ENCODE data around the gene LIN28A. TPM values are rescaled to one million over a fixed set of nuclear protein-coding genes. Genes with fewer than 3 reads are reported as not detected.

The LIN28A gene
- total RNA-seq, 2 experiments from 2014 or later: not detected

DNA sequence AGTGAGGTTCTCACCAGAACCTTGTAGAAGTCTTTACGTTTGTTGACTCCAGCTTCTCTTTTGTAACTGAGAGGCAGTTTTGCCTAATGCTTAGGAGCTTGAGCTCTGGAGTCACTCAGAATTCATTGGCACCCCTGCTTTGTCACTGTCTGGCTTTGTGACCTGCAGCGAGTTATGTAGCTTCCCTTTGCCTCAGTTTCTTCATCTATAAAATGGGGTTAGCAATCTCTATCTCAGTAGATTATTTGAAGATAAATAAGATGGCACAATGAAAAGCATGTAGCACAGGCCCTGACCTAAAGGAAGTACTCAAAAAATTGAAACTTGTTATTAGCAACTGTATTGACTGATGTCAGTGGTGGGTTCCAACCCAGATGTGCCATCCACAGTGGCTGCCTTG, 29.6 kb downstream of the LIN28A start:
- Mint-ChIP-seq H3K9me3 (no peaks in the 10 kb centered on the region), H3K36me3 (ENCODE audit: low read depth) (peaks cover 71% of the 10 kb centered on the region), H3K27me3 (no peaks in the 10 kb centered on the region), H3K4me3 (no peak overlapping the region), H3K4me1 (ENCODE audit: low read depth) (peaks cover 4% of the 10 kb centered on the region), H3K27ac (no peak overlapping the region)
- Histone ChIP-seq H3K4me3 (ENCODE audit: low read length) (no peak overlapping the region), H3K9me3 (ENCODE audit: control insufficient read depth in 1 of 2, insufficient read depth in 1 of 2, low read length in 2 of 2) (no peaks in the 10 kb centered on the region), H3K36me3 (ENCODE audit: insufficient read depth, low read length) (peaks cover 88% of the 10 kb centered on the region), H3K27me3 (ENCODE audit: control insufficient read depth in 1 of 2, insufficient read depth in 2 of 2, low read length in 2 of 2) (no peaks in the 10 kb centered on the region), H3K4me1 (ENCODE audit: insufficient read depth, low read length) (no peaks in the 10 kb centered on the region), H3K27ac (ENCODE audit: low read depth in 1 of 2, low read length in 2 of 2) (no peak overlapping the region)
- ChIA-PET POLR2A (interaction anchor here (1.0 kb wide), 1 partner anchor 9 kb away, joined by 4 read pairs; no protein-coding TSS in a partner anchor), CTCF (no interaction called here)
- intact Hi-C loops (cut with DNase I, micrococcal nuclease): no loop called here
- no peak for DNase-seq
- ATAC-seq (ENCODE audit: poor library complexity): no peak
- TF ChIP-seq CTCF (IDR thresholded peaks at IDR 0.05): no peak

- CTCF ChIA-PET: interaction anchor here (2.3 kb wide), 1 partner anchor 33 kb away, joined by 5 read pairs; no protein-coding TSS in a partner anchor
- Histone ChIP-seq H3K27me3 (ENCODE audit: control insufficient read depth in 1 of 2, insufficient read depth in 2 of 2, low read length in 2 of 2) (no peaks in the 10 kb centered on the region), H3K4me1 (ENCODE audit: insufficient read depth, low read length) (no peaks in the 10 kb centered on the region), H3K27ac (ENCODE audit: low read depth in 1 of 2, low read length in 2 of 2) (no peak overlapping the region), H3K9me3 (ENCODE audit: control insufficient read depth in 1 of 2, insufficient read depth in 1 of 2, low read length in 2 of 2) (no peaks in the 10 kb centered on the region), H3K4me3 (ENCODE audit: low read length) (no peak overlapping the region), H3K36me3 (ENCODE audit: insufficient read depth, low read length) (peaks cover 56% of the 10 kb centered on the region)
- Mint-ChIP-seq H3K27me3 (no peaks in the 10 kb centered on the region), H3K4me3 (no peak overlapping the region), H3K36me3 (ENCODE audit: low read depth) (peaks cover 77% of the 10 kb centered on the region), H3K9me3 (no peaks in the 10 kb centered on the region), H3K4me1 (ENCODE audit: low read depth) (no peaks in the 10 kb centered on the region), H3K27ac (no peak overlapping the region)
- DNase-seq (no peak), ATAC-seq (ENCODE audit: poor library complexity) (no peak)
- intact Hi-C loops (cut with DNase I, micrococcal nuclease): no loop called here
- POLR2A ChIA-PET: interaction anchor here (0.7 kb wide), 1 partner anchor 20 kb away, joined by 3 read pairs; no protein-coding TSS in a partner anchor
- TF ChIP-seq CTCF (IDR thresholded peaks at IDR 0.05): no peak
These were observed 39.3 kb downstream of the LIN28A start for GRCh38 chr1:26449868-26450267.

GRCh38 chr1:26450908-26451307, 40.3 kb downstream of the LIN28A start:
- peaks cover 81% of the 10 kb centered on the region for H3K36me3 Mint-ChIP-seq (ENCODE audit: low read depth)
- no peaks in the 10 kb centered on the region for H3K4me1 Mint-ChIP-seq (ENCODE audit: low read depth)
- no peaks in the 10 kb centered on the region for H3K9me3 ChIP-seq (ENCODE audit: control insufficient read depth in 1 of 2, insufficient read depth in 1 of 2, low read length in 2 of 2)
- CTCF ChIA-PET: interaction anchor here (2.3 kb wide), 1 partner anchor 34 kb away, joined by 5 read pairs; no protein-coding TSS in a partner anchor
- H3K9me3 Mint-ChIP-seq: no peaks in the 10 kb centered on the region
- no peak overlapping the region for H3K27ac ChIP-seq (ENCODE audit: low read depth in 1 of 2, low read length in 2 of 2)
- no peaks in the 10 kb centered on the region for H3K4me1 ChIP-seq (ENCODE audit: insufficient read depth, low read length)
- H3K27ac Mint-ChIP-seq: no peak overlapping the region
- peaks cover 55% of the 10 kb centered on the region for H3K36me3 ChIP-seq (ENCODE audit: insufficient read depth, low read length)
- POLR2A ChIA-PET: no interaction called here
- ATAC-seq (ENCODE audit: poor library complexity) (no peak), DNase-seq (no peak)
- no peak overlapping the region for H3K4me3 ChIP-seq (ENCODE audit: low read length)
- TF ChIP-seq CTCF (IDR thresholded peaks at IDR 0.05): no peak
- H3K4me3 Mint-ChIP-seq: no peak overlapping the region
- intact Hi-C loops (cut with DNase I, micrococcal nuclease): no loop called here
- H3K27me3 Mint-ChIP-seq: no peaks in the 10 kb centered on the region
- H3K27me3 ChIP-seq (ENCODE audit: control insufficient read depth in 1 of 2, insufficient read depth in 2 of 2, low read length in 2 of 2): no peaks in the 10 kb centered on the region
